H9 (cell line): ENCODE measurements around the gene NKAIN2. TPM values are rescaled to one million over a fixed set of nuclear protein-coding genes. Genes with fewer than 3 reads are reported as not detected.

Source experiments
- DNase-seq: peaks from one replicate; pipeline ENCODE4 v3.0.0-alpha.2; 2017
- H2AFZ ChIP-seq: one replicate; pipeline ENCODE4 v1.6.1; 2013; ENCODE audit warnings: mild to moderate bottlenecking, low read length, control low read depth, moderate library complexity
- H2AK5ac ChIP-seq: 2 replicates; pipeline ENCODE4 v1.6.1; 2013; ENCODE audit warnings: low read length, control low read depth, mixed read lengths; ENCODE audit not compliant: insufficient read length
- H2BK120ac ChIP-seq: one replicate; pipeline ENCODE4 v1.6.1; 2013; ENCODE audit warnings: low read depth, mild to moderate bottlenecking, low read length, control low read depth, inconsistent platforms; ENCODE audit not compliant: poor library complexity, severe bottlenecking
- H2BK12ac ChIP-seq: 2 replicates; pipeline ENCODE4 v1.6.1; 2013; ENCODE audit warnings: low read length, control low read depth, mixed read lengths, low read depth; ENCODE audit not compliant: insufficient read length
- H2BK15ac ChIP-seq: 2 replicates; pipeline ENCODE4 v1.6.1; 2013; ENCODE audit warnings: low read depth, low read length, control low read depth
- H2BK20ac ChIP-seq: one replicate; pipeline ENCODE4 v1.6.1; 2013; ENCODE audit warnings: low read depth, mild to moderate bottlenecking, low read length, control low read depth, inconsistent platforms; ENCODE audit not compliant: poor library complexity, severe bottlenecking
- H2BK5ac ChIP-seq: 2 replicates; pipeline ENCODE4 v1.6.1; 2013; ENCODE audit warnings: low read length, control low read depth, mixed read lengths; ENCODE audit not compliant: insufficient read length
- H3K14ac ChIP-seq: 2 replicates; pipeline ENCODE4 v1.6.1; 2013; ENCODE audit warnings: low read length, control low read depth; ENCODE audit not compliant: insufficient read depth
- H3K18ac ChIP-seq: 2 replicates; pipeline ENCODE4 v1.6.1; 2013; ENCODE audit warnings: low read depth, mild to moderate bottlenecking, mixed read lengths, low read length, control low read depth; ENCODE audit not compliant: insufficient read length
- H3K23ac ChIP-seq: 2 replicates; pipeline ENCODE4 v1.6.1; 2013; ENCODE audit warnings: low read length, control low read depth, mixed read lengths, low read depth; ENCODE audit not compliant: insufficient read length
- H3K23me2 ChIP-seq: 2 replicates; pipeline ENCODE4 v1.6.1; 2013; ENCODE audit warnings: low read depth, mild to moderate bottlenecking, mixed read lengths, low read length, control low read depth; ENCODE audit not compliant: insufficient read length, poor library complexity, severe bottlenecking
- H3K27ac ChIP-seq: 2 replicates; pipeline ENCODE4 v1.5.1; 2013; ENCODE audit warnings: low read length, control low read depth, mixed read lengths, low read depth; ENCODE audit not compliant: insufficient read length
- H3K27me3 ChIP-seq: 2 replicates; pipeline ENCODE4 v1.6.1; 2013; ENCODE audit warnings: low read length, control low read depth, inconsistent platforms; ENCODE audit not compliant: insufficient read depth
- H3K4ac ChIP-seq: 2 replicates; pipeline ENCODE4 v1.6.1; 2013; ENCODE audit warnings: low read depth, mild to moderate bottlenecking, control low read depth, inconsistent platforms, low read length, moderate library complexity
- H3K4me1 ChIP-seq: 2 replicates; pipeline ENCODE4 v1.6.1; 2013; ENCODE audit warnings: low read length, control low read depth, inconsistent platforms; ENCODE audit not compliant: insufficient read depth
- H3K4me2 ChIP-seq: 2 replicates; pipeline ENCODE4 v1.6.1; 2013; ENCODE audit warnings: low read length, control low read depth, mixed read lengths; ENCODE audit not compliant: insufficient read length, insufficient read depth
- H3K56ac ChIP-seq: 2 replicates; pipeline ENCODE4 v1.6.1; 2013; ENCODE audit warnings: low read depth, mild to moderate bottlenecking, mixed read lengths, low read length, control low read depth; ENCODE audit not compliant: insufficient read length
- H3K79me1 ChIP-seq: 2 replicates; pipeline ENCODE4 v1.6.1; 2013; ENCODE audit warnings: low read depth, mild to moderate bottlenecking, moderate library complexity, low read length, control low read depth, inconsistent platforms; ENCODE audit not compliant: insufficient read depth, poor library complexity, severe bottlenecking
- H3K79me2 ChIP-seq: 2 replicates; pipeline ENCODE4 v1.6.1; 2013; ENCODE audit warnings: low read length, control low read depth, inconsistent platforms; ENCODE audit not compliant: insufficient read depth
- H3K9ac ChIP-seq: 2 replicates; pipeline ENCODE4 v1.6.1; 2013; ENCODE audit warnings: low read length, control low read depth, mixed read lengths; ENCODE audit not compliant: insufficient read length; ENCODE audit errors: extremely low read depth
- H3K9me3 ChIP-seq: one replicate; pipeline ENCODE4 v1.6.1; 2013; ENCODE audit warnings: low read depth, low read length, inconsistent platforms; ENCODE audit not compliant: control insufficient read depth
- H3T11ph ChIP-seq: one replicate; pipeline ENCODE4 v1.6.1; 2013; ENCODE audit warnings: mild to moderate bottlenecking, low read length, control low read depth, inconsistent platforms
- H4K20me1 ChIP-seq: one replicate; pipeline ENCODE4 v1.6.1; 2013; ENCODE audit not compliant: control insufficient read depth, insufficient read length, insufficient read depth
- H4K5ac ChIP-seq: 2 replicates; pipeline ENCODE4 v1.6.1; 2013; ENCODE audit warnings: low read depth, mild to moderate bottlenecking, mixed read lengths, low read length, control low read depth; ENCODE audit not compliant: insufficient read length
- H4K8ac ChIP-seq: replicated peaks from 2 replicates; pipeline ENCODE4 v1.6.1; 2013; ENCODE audit warnings: low read length, control low read depth, mixed read lengths, low read depth; ENCODE audit not compliant: insufficient read length
- H4K91ac ChIP-seq: 2 replicates; pipeline ENCODE4 v1.6.1; 2013; ENCODE audit warnings: low read depth, mild to moderate bottlenecking, moderate library complexity, mixed read lengths, low read length, control low read depth; ENCODE audit not compliant: insufficient read length
- H3K27ac Mint-ChIP-seq, 3 experiments: 2 replicates in 2 of 3; 3 replicates in 1 of 3; pipeline ENCODE4 v1.8.0; 2020 to 2021; ENCODE audit warnings: mixed read lengths in 3 of 3, mild to moderate bottlenecking in 1 of 3, moderate library complexity in 1 of 3
- H3K27me3 Mint-ChIP-seq: 2 replicates; pipeline ENCODE4 v1.8.0; 2021; ENCODE audit warnings: low read depth, mild to moderate bottlenecking, moderate library complexity, mixed read lengths
- H3K36me3 Mint-ChIP-seq, 3 experiments: 2 replicates in 2 of 3; 3 replicates in 1 of 3; pipeline ENCODE4 v1.8.0; 2020 to 2021; ENCODE audit warnings: low read depth in 3 of 3, mixed read lengths in 3 of 3; ENCODE audit not compliant: insufficient read depth in 1 of 3
- H3K4me1 Mint-ChIP-seq, 2 experiments: 2 replicates each; pipeline ENCODE4 v1.8.0; 2020; ENCODE audit warnings: mixed read lengths in 2 of 2
- H3K4me3 Mint-ChIP-seq, 2 experiments: 2 replicates in 1 of 2; 3 replicates in 1 of 2; pipeline ENCODE4 v1.8.0; 2020 to 2021; ENCODE audit warnings: mild to moderate bottlenecking in 2 of 2, mixed read lengths in 2 of 2, moderate library complexity in 1 of 2
- H3K9me3 Mint-ChIP-seq, 2 experiments: 2 replicates in 1 of 2; 3 replicates in 1 of 2; pipeline ENCODE4 v1.8.0; 2020; ENCODE audit warnings: mild to moderate bottlenecking in 2 of 2, mixed read lengths in 2 of 2, moderate library complexity in 1 of 2
- WGBS: extraction: QIAGEN DNeasy Blood & Tissue Kit; methylation state at CpG from one replicate; pipeline ENCODE4 v1.1.7; 2013; ENCODE audit warnings: missing lambda C conversion rate, low lambda C conversion rate, mixed read lengths; ENCODE audit not compliant: insufficient read length; ENCODE audit errors: extremely low coverage; 5-methylcytosine and 5-hydroxymethylcytosine counted together
- total RNA-seq: library from RNA; stranded (reverse); gene quantifications from 2 replicates; pipeline ENCODE4 v1.2.1, GENCODE V29; 2021
- TF ChIP-seq, protein P1 (sequence below): fragments of 200-600 bp; sonication (generic); conservative IDR thresholded peaks from 3 replicates; pipeline ENCODE4 v1.8.0; 2021; ENCODE audit warnings: antibody characterized with exemption, mild to moderate bottlenecking

NKAIN2 gene
- total RNA-seq, 1 experiment from 2014 or later: 0.17 TPM

GRCh38 chr6:124560873-124561567, 757.4 kb downstream of the NKAIN2 start:
- Histone ChIP-seq H4K91ac (no peak overlapping the region), H3K4me1 (no peaks in the 10 kb centered on the region), H4K8ac (no peak overlapping the region), H3K79me1 (no peaks in the 10 kb centered on the region), H2AK5ac (no peak overlapping the region), H3K23me2 (no peaks in the 10 kb centered on the region), H3K9ac (no peak overlapping the region), H4K20me1 (no peaks in the 10 kb centered on the region), H3K14ac (no peak overlapping the region), H2AFZ (no peak overlapping the region), H3K79me2 (no peaks in the 10 kb centered on the region), H3K23ac (no peak overlapping the region), H3K4ac (no peak overlapping the region), H2BK12ac (no peak overlapping the region), H3T11ph (no peak overlapping the region), H3K4me2 (no peak overlapping the region), H3K56ac (no peak overlapping the region), H2BK5ac (no peak overlapping the region), H3K18ac (no peak overlapping the region), H3K27ac (no peak overlapping the region), H3K9me3 (no peaks in the 10 kb centered on the region), H2BK120ac (no peak overlapping the region), H2BK15ac (no peak overlapping the region), H4K5ac (no peak overlapping the region), H2BK20ac (no peak overlapping the region), H3K27me3 (no peaks in the 10 kb centered on the region)
- DNase-seq: no peak
- Mint-ChIP-seq H3K27me3 (no peaks in the 10 kb centered on the region), H3K4me3 (no peak overlapping the region), H3K36me3 (peaks cover 0 to 2% (median 0%) of the 10 kb centered on the region in 3 experiments; a peak in 1 of 7 replicates), H3K27ac (no peak overlapping the region), H3K9me3 (peaks cover 0 to 2% of the 10 kb centered on the region in 2 experiments; a peak in 2 of 5 replicates), H3K4me1 (peaks cover 6 to 10% of the 10 kb centered on the region in 2 experiments)
- TF ChIP-seq, protein P1, sequence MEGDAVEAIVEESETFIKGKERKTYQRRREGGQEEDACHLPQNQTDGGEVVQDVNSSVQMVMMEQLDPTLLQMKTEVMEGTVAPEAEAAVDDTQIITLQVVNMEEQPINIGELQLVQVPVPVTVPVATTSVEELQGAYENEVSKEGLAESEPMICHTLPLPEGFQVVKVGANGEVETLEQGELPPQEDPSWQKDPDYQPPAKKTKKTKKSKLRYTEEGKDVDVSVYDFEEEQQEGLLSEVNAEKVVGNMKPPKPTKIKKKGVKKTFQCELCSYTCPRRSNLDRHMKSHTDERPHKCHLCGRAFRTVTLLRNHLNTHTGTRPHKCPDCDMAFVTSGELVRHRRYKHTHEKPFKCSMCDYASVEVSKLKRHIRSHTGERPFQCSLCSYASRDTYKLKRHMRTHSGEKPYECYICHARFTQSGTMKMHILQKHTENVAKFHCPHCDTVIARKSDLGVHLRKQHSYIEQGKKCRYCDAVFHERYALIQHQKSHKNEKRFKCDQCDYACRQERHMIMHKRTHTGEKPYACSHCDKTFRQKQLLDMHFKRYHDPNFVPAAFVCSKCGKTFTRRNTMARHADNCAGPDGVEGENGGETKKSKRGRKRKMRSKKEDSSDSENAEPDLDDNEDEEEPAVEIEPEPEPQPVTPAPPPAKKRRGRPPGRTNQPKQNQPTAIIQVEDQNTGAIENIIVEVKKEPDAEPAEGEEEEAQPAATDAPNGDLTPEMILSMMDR: no peak
- WGBS: no CpG with 5 or more reads among the region's 3 CpGs
